ENCODE measurements around the gene PACS2.

DNA sequence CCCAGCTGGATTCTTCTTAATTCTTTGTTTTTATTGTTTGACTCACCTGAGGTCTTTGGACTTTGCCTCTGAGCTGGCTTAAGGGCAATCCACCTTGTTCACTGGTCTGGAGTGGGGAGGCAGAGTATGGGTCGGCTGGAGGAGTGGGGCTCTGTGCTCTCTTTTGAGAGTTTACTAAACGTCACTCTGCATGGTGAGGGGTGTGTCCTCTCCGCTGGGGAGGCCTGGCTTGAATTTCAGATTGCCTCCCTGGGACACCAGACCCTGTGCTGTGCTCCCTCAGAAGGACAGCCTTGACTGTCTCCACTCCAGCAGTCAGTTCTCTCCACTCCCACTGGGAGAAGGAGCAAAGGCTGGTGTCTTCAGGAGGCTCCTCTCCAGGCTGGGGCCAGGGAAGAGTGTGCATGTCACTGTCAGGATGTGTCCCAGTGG is 103.2 kb downstream of the PACS2 start:
- TF ChIP-seq, protein P1, sequence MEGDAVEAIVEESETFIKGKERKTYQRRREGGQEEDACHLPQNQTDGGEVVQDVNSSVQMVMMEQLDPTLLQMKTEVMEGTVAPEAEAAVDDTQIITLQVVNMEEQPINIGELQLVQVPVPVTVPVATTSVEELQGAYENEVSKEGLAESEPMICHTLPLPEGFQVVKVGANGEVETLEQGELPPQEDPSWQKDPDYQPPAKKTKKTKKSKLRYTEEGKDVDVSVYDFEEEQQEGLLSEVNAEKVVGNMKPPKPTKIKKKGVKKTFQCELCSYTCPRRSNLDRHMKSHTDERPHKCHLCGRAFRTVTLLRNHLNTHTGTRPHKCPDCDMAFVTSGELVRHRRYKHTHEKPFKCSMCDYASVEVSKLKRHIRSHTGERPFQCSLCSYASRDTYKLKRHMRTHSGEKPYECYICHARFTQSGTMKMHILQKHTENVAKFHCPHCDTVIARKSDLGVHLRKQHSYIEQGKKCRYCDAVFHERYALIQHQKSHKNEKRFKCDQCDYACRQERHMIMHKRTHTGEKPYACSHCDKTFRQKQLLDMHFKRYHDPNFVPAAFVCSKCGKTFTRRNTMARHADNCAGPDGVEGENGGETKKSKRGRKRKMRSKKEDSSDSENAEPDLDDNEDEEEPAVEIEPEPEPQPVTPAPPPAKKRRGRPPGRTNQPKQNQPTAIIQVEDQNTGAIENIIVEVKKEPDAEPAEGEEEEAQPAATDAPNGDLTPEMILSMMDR (conservative IDR thresholded peaks at IDR 0.05; ENCODE audit: low read depth, low read length), result no peak
- TF ChIP-seq RFX5 (IDR thresholded peaks at IDR 0.05; ENCODE audit: low read depth, low read length) (no peak), RCOR1 (IDR thresholded peaks at IDR 0.05; ENCODE audit: insufficient replicate concordance, low read length) (no peak), CEBPB (IDR thresholded peaks at IDR 0.05; ENCODE audit: low read depth, low read length) (no peak), POLR2A (IDR thresholded peaks at IDR 0.05; ENCODE audit: low read depth, low read length) (no peak), BHLHE40 (IDR thresholded peaks at IDR 0.05; ENCODE audit: low read depth, low read length) (no peak), RAD21 (IDR thresholded peaks at IDR 0.05; ENCODE audit: low read length) (no peak), SMC3 (IDR thresholded peaks at IDR 0.05; ENCODE audit: low read depth, low read length) (no peak)
- TF ChIP-seq, protein P2, sequence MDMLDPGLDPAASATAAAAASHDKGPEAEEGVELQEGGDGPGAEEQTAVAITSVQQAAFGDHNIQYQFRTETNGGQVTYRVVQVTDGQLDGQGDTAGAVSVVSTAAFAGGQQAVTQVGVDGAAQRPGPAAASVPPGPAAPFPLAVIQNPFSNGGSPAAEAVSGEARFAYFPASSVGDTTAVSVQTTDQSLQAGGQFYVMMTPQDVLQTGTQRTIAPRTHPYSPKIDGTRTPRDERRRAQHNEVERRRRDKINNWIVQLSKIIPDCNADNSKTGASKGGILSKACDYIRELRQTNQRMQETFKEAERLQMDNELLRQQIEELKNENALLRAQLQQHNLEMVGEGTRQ (IDR thresholded peaks at IDR 0.05; ENCODE audit: low read depth, low read length), result no peak

Measured in IMR-90 (cell line).